ENCODE measurements around the gene PAPOLG.

DNA sequence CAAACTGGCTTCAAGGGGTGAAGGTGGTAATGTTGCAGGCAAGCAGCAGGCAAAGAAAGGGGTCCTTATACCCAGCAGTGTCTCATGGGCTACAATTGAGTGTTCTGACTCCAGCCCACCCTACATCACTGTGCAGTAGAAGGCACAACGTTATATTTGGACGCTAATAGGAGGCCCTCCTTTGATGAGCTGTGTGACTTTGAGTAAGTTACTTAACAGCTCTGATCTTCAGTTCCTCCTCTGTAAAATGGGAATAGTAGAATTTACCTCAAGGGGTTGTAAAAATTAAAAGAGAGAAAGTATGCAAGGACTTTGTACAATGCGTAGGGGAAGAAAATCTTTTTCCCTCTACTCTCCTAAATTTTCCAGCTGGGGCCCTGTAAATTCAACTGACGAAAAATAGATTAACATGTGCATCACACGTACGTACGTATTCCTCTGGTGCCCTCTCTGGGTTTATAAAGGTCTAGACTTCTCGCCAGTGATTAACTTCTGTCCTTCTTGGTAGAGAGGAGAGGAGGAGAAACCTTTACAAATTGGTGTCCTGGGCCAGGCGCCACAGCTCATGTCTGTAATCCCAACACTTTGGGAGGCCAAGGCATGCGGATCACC is 67.7 kb downstream of the PAPOLG start:
- TF ChIP-seq, protein P1, sequence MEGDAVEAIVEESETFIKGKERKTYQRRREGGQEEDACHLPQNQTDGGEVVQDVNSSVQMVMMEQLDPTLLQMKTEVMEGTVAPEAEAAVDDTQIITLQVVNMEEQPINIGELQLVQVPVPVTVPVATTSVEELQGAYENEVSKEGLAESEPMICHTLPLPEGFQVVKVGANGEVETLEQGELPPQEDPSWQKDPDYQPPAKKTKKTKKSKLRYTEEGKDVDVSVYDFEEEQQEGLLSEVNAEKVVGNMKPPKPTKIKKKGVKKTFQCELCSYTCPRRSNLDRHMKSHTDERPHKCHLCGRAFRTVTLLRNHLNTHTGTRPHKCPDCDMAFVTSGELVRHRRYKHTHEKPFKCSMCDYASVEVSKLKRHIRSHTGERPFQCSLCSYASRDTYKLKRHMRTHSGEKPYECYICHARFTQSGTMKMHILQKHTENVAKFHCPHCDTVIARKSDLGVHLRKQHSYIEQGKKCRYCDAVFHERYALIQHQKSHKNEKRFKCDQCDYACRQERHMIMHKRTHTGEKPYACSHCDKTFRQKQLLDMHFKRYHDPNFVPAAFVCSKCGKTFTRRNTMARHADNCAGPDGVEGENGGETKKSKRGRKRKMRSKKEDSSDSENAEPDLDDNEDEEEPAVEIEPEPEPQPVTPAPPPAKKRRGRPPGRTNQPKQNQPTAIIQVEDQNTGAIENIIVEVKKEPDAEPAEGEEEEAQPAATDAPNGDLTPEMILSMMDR (IDR thresholded peaks at IDR 0.05): no peak
- no peak for TF ChIP-seq ZFX (IDR thresholded peaks at IDR 0.05; ENCODE audit: borderline replicate concordance)
